HG02870 (cell line): Measurements from ENCODE around the gene LTBP4.

Experiments
- ATAC-seq: cut with Tn5 transposase; IDR thresholded peaks from one replicate; pipeline ENCODE4 v1.9.1; 2021; ENCODE audit warnings: mild to moderate bottlenecking, moderate library complexity; ENCODE audit not compliant: unreplicated experiment

Gene LTBP4

GRCh38 chr19:40658031-40658430, 56.9 kb downstream of the LTBP4 start:
- ATAC-seq: no peak

- ATAC-seq: no peak
These were observed 57.9 kb downstream of the LTBP4 start for GRCh38 chr19:40659116-40659515.

GRCh38 chr19:40659566-40659965, 58.4 kb downstream of the LTBP4 start:
- ATAC-seq: no peak

GRCh38 chr19:40661616-40662015, 60.4 kb downstream of the LTBP4 start:
- no peak for ATAC-seq

- ATAC-seq: peak; percentile 62
These were observed 61.9 kb downstream of the LTBP4 start for GRCh38 chr19:40662925-40663694.

GRCh38 chr19:40663695-40664692, 62.8 kb downstream of the LTBP4 start:
- no peak for ATAC-seq

GRCh38 chr19:40666803-40667438, 65.8 kb downstream of the LTBP4 start:
- no peak for ATAC-seq

GRCh38 chr19:40667602-40668001, 66.4 kb downstream of the LTBP4 start:
- ATAC-seq: no peak

- ATAC-seq: no peak
These were observed 67.9 kb downstream of the LTBP4 start for GRCh38 chr19:40668991-40669614.

- no peak for ATAC-seq
These were observed 70.2 kb downstream of the LTBP4 start for GRCh38 chr19:40671404-40671803.

GRCh38 chr19:40672038-40672437, 70.9 kb downstream of the LTBP4 start:
- ATAC-seq: no peak

- ATAC-seq: no peak
These were observed 71.6 kb downstream of the LTBP4 start for GRCh38 chr19:40672573-40673299.

GRCh38 chr19:40673397-40673796, 72.2 kb downstream of the LTBP4 start:
- no peak for ATAC-seq

- ATAC-seq: no peak
These were observed 73.1 kb downstream of the LTBP4 start for GRCh38 chr19:40674291-40674690.

- ATAC-seq: no peak
These were observed 76.0 kb downstream of the LTBP4 start for GRCh38 chr19:40677156-40677555.
